Endodermal cell (in vitro differentiated cells): ENCODE results near the gene NAA38. TPM values are rescaled to one million over a fixed set of nuclear protein-coding genes. Genes with fewer than 3 reads are reported as not detected.

ENCODE experiments used
- DNase-seq: peaks from one replicate; pipeline ENCODE4 v3.0.0-alpha.2; 2017
- H3K27ac ChIP-seq: 2 replicates; pipeline ENCODE4 v1.5.1; 2013; ENCODE audit warnings: mild to moderate bottlenecking, low read depth, low read length, moderate library complexity
- H3K27me3 ChIP-seq: 2 replicates; pipeline ENCODE4 v1.6.1; 2013; ENCODE audit warnings: mild to moderate bottlenecking, low read length, moderate library complexity; ENCODE audit not compliant: insufficient read depth, control insufficient read depth, poor library complexity, severe bottlenecking
- H3K36me3 ChIP-seq: 2 replicates; pipeline ENCODE4 v1.7.0; 2013; ENCODE audit warnings: mild to moderate bottlenecking, low read length, moderate library complexity; ENCODE audit not compliant: control insufficient read depth, insufficient read depth
- H3K4me1 ChIP-seq: one replicate; pipeline ENCODE4 v1.7.0; 2013; ENCODE audit warnings: low read length; ENCODE audit not compliant: control insufficient read depth, insufficient read depth
- H3K4me3 ChIP-seq: 2 replicates; pipeline ENCODE4 v1.5.1; 2013; ENCODE audit warnings: mild to moderate bottlenecking, low read length, moderate library complexity
- H3K9ac ChIP-seq: 2 replicates; pipeline ENCODE4 v1.6.1; 2013; ENCODE audit warnings: mild to moderate bottlenecking, low read length, moderate library complexity; ENCODE audit not compliant: poor library complexity, severe bottlenecking; ENCODE audit errors: extremely low read depth
- H3K9me3 ChIP-seq: 2 replicates; pipeline ENCODE4 v1.6.1; 2013; ENCODE audit warnings: mild to moderate bottlenecking, low read length, moderate library complexity; ENCODE audit not compliant: control insufficient read depth
- H3K27ac Mint-ChIP-seq: 2 replicates; pipeline ENCODE4 v1.8.0; 2020; ENCODE audit warnings: mixed read lengths
- H3K27me3 Mint-ChIP-seq: 2 replicates; pipeline ENCODE4 v1.8.0; 2021; ENCODE audit warnings: mild to moderate bottlenecking, mixed read lengths; ENCODE audit not compliant: insufficient read depth
- H3K36me3 Mint-ChIP-seq: 2 replicates; pipeline ENCODE4 v1.8.0; 2020; ENCODE audit warnings: low read depth, mixed read lengths
- H3K4me1 Mint-ChIP-seq: 2 replicates; pipeline ENCODE4 v1.8.0; 2020; ENCODE audit warnings: mixed read lengths
- H3K4me3 Mint-ChIP-seq: 2 replicates; pipeline ENCODE4 v1.8.0; 2020; ENCODE audit warnings: mild to moderate bottlenecking, moderate library complexity, mixed read lengths
- H3K9me3 Mint-ChIP-seq: 2 replicates; pipeline ENCODE4 v1.8.0; 2020; ENCODE audit warnings: mild to moderate bottlenecking, mixed read lengths
- WGBS, 2 experiments: methylation state at CpG; one replicate each; pipeline versions ENCODE4 v1.1.5 to v1.1.7; 2013; ENCODE audit warnings: missing lambda C conversion rate in 2 of 2, mixed read lengths in 1 of 2; ENCODE audit not compliant: insufficient coverage in 1 of 2, insufficient read length in 1 of 2; 5-methylcytosine and 5-hydroxymethylcytosine counted together
- total RNA-seq, 2 donors: library from RNA; stranded (reverse); fragmentation: NEBNext Ultra II Directional in 1 of 2; extraction: Animal tissue kit (Norgen Biotek cat#: 25700) in 1 of 2; gene quantifications; 2 replicates in 1 of 2; 3 replicates in 1 of 2; pipeline ENCODE4 v1.2.1, GENCODE V29; 2021
- TF ChIP-seq, protein P1 (sequence below): fragments of 200-600 bp; sonication (generic); conservative IDR thresholded peaks from 2 replicates; pipeline ENCODE4 v1.5.0; 2021; ENCODE audit warnings: antibody characterized with exemption, mild to moderate bottlenecking

NAA38 gene
- total RNA-seq, 2 donors from 2014 or later, result 38.9 to 44.8 TPM

DNA sequence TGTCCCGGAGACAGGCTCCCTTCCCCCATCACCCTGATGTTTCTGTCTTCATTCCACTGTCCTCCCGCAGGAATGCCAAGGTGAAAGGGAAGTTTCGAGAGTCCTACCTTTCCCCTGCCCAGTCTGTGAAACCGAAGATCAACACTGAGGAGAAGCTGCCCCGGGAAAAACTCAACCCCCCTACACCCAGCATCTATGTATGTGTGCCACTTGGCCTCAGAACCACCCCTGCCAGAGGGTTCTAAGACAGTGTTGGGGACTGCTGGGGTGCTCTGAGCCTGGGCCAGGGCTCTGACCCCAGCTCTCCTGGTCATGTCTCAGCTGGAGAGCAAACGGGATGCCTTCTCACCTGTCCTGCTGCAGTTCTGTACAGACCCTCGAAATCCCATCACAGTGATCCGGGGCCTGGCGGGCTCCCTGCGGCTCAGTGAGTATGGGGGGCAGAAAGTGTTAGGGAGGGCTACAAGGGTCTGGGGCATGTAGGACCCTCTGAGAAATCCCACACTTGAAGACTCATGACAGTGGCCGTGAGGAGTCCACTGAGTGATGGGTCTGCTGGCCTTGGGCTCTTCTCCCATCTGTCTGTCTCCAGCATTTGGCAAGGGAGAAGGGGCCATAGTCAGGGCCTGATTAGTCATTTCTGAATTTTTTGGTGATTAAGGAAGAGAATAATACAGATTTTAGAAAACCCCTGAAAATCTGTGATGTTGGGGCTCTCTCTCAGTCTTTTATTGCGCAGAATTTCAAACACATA, 7.4 kb downstream of the NAA38 start:
- DNase-seq, result no peak
- WGBS, 2 experiments, result 91 to 94% methylated on average over 7 to 12 of the region's 12 CpGs
- Mint-ChIP-seq H3K27ac (no peak overlapping the region), H3K4me1 (peaks cover 14% of the 10 kb centered on the region), H3K4me3 (no peak overlapping the region), H3K36me3 (peaks cover 53% of the 10 kb centered on the region), H3K9me3 (no peaks in the 10 kb centered on the region), H3K27me3 (peaks cover 24% of the 10 kb centered on the region)
- Histone ChIP-seq H3K9me3 (no peaks in the 10 kb centered on the region), H3K9ac (no peak overlapping the region), H3K4me1 (no peaks in the 10 kb centered on the region), H3K27ac (no peak overlapping the region), H3K27me3 (no peaks in the 10 kb centered on the region), H3K4me3 (no peak overlapping the region), H3K36me3 (peaks cover 56% of the 10 kb centered on the region)
- TF ChIP-seq, protein P1, sequence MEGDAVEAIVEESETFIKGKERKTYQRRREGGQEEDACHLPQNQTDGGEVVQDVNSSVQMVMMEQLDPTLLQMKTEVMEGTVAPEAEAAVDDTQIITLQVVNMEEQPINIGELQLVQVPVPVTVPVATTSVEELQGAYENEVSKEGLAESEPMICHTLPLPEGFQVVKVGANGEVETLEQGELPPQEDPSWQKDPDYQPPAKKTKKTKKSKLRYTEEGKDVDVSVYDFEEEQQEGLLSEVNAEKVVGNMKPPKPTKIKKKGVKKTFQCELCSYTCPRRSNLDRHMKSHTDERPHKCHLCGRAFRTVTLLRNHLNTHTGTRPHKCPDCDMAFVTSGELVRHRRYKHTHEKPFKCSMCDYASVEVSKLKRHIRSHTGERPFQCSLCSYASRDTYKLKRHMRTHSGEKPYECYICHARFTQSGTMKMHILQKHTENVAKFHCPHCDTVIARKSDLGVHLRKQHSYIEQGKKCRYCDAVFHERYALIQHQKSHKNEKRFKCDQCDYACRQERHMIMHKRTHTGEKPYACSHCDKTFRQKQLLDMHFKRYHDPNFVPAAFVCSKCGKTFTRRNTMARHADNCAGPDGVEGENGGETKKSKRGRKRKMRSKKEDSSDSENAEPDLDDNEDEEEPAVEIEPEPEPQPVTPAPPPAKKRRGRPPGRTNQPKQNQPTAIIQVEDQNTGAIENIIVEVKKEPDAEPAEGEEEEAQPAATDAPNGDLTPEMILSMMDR, result no peak

DNA sequence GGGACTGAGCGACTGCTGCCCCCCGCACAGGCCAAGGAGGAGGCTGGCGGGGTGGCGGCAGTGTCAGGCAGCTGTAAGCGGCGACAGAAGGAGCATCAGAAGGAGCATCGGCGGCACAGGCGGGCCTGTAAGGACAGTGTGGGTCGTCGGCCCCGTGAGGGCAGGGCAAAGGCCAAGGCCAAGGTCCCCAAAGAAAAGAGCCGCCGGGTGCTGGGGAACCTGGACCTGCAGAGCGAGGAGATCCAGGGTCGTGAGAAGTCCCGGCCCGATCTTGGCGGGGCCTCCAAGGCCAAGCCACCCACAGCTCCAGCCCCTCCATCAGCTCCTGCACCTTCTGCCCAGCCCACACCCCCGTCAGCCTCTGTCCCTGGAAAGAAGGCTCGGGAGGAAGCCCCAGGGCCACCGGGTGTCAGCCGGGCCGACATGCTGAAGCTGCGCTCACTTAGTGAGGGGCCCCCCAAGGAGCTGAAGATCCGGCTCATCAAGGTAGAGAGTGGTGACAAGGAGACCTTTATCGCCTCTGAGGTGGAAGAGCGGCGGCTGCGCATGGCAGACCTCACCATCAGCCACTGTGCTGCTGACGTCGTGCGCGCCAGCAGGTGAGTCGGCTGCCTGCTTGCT, 8.1 kb downstream of the NAA38 start:
- Histone ChIP-seq H3K27me3 (no peaks in the 10 kb centered on the region), H3K4me1 (no peaks in the 10 kb centered on the region), H3K4me3 (no peak overlapping the region), H3K9me3 (no peaks in the 10 kb centered on the region), H3K27ac (no peak overlapping the region), H3K36me3 (peaks cover 56% of the 10 kb centered on the region), H3K9ac (no peak overlapping the region)
- no peak for DNase-seq
- TF ChIP-seq, protein P1, result no peak
- H3K4me3 Mint-ChIP-seq, result no peak overlapping the region
- peaks cover 53% of the 10 kb centered on the region for H3K36me3 Mint-ChIP-seq
- H3K9me3 Mint-ChIP-seq, result no peaks in the 10 kb centered on the region
- H3K4me1 Mint-ChIP-seq, result peaks cover 10% of the 10 kb centered on the region
- H3K27ac Mint-ChIP-seq, result no peak overlapping the region
- H3K27me3 Mint-ChIP-seq, result peaks cover 19% of the 10 kb centered on the region
- 93 to 98% methylated on average over 14 to 35 of the region's 35 CpGs for WGBS, 2 experiments

DNA sequence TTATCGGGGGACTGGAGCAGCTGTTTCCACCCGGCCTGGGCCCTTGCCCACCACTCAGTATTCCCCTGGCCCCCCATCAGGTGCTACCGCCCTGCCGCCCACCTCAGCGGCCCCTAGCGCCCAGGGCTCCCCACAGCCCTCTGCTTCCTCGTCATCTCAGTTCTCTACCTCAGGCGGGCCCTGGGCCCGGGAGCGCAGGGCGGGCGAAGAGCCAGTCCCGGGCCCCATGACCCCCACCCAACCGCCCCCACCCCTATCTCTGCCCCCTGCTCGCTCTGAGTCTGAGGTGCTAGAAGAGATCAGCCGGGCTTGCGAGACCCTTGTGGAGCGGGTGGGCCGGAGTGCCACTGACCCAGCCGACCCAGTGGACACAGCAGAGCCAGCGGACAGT, 8.6 kb downstream of the NAA38 start:
- 94% methylated on average over 9 to 21 of the region's 21 CpGs for WGBS, 2 experiments
- peaks cover 56% of the 10 kb centered on the region for H3K36me3 ChIP-seq
- H3K36me3 Mint-ChIP-seq, result peaks cover 49% of the 10 kb centered on the region

More for the DNA sequence above, 8.6 kb downstream of the NAA38 start:
- Mint-ChIP-seq H3K27ac (no peak overlapping the region), H3K4me3 (no peak overlapping the region), H3K9me3 (no peaks in the 10 kb centered on the region), H3K27me3 (peaks cover 15% of the 10 kb centered on the region), H3K4me1 (peaks cover 6% of the 10 kb centered on the region)
- Histone ChIP-seq H3K27ac (no peak overlapping the region), H3K9ac (no peak overlapping the region), H3K4me1 (no peaks in the 10 kb centered on the region), H3K4me3 (no peak overlapping the region), H3K9me3 (no peaks in the 10 kb centered on the region), H3K27me3 (no peaks in the 10 kb centered on the region)
- no peak for DNase-seq
- TF ChIP-seq, protein P1, result no peak
